HK-2 (cell line): ENCODE results near the gene HOXD10.
A peak's percentile ranks its signal among the peaks of the same experiment; 100 is the strongest.

Experiments
- DNase-seq: peaks from one replicate; pipeline ENCODE4 v3.0.0-alpha.2; 2018; ENCODE audit not compliant: unreplicated experiment

The HOXD10 gene

GRCh38 chr2:176107731-176108181 lies 8.8 kb upstream of the HOXD10 start:
- DNase-seq: no peak

GRCh38 chr2:176109192-176109901 lies 7.2 kb upstream of the HOXD10 start:
- no peak for DNase-seq

- no peak for DNase-seq
These were observed 6.6 kb upstream of the HOXD10 start for GRCh38 chr2:176109946-176110345.

GRCh38 chr2:176110415-176111308 lies 5.9 kb upstream of the HOXD10 start:
- no peak for DNase-seq

- DNase-seq: no peak
These were observed 5.3 kb upstream of the HOXD10 start for GRCh38 chr2:176111309-176111663.

GRCh38 chr2:176111846-176112374 lies 4.7 kb upstream of the HOXD10 start:
- no peak for DNase-seq

GRCh38 chr2:176112375-176113302 lies 3.9 kb upstream of the HOXD10 start:
- DNase-seq: no peak

- no peak for DNase-seq
These were observed 2.3 kb upstream of the HOXD10 start for GRCh38 chr2:176114120-176114929.

- DNase-seq: no peak
These were observed 1.5 kb upstream of the HOXD10 start for GRCh38 chr2:176114930-176115625.

- DNase-seq: no peak
These were observed 714 bp downstream of the HOXD10 start for GRCh38 chr2:176117162-176117822.

GRCh38 chr2:176117823-176118371 lies 1.3 kb downstream of the HOXD10 start:
- DNase-seq: no peak

GRCh38 chr2:176118601-176119339 lies 2.2 kb downstream of the HOXD10 start:
- DNase-seq: no peak

GRCh38 chr2:176120364-176121189 lies 4.0 kb downstream of the HOXD10 start:
- DNase-seq: no peak

- DNase-seq: no peak
These were observed 4.8 kb downstream of the HOXD10 start for GRCh38 chr2:176121190-176122051.

GRCh38 chr2:176122052-176122682 lies 5.6 kb downstream of the HOXD10 start:
- DNase-seq: no peak

- DNase-seq: peak; percentile 72
These were observed 6.3 kb downstream of the HOXD10 start, which contains the start of gene HOXD9 for GRCh38 chr2:176122683-176123410. Gene HOXD9 (plus strand): TSS chr2:176122719. CDS start chr2:176122769, 50 bp downstream.
